ENCODE data around the gene ANGPT4.

The ANGPT4 gene

GRCh38 chr20:958936-959815 is 43.0 kb upstream of the ANGPT4 start:
- H3K9ac ChIP-seq (ENCODE audit: low read depth, low read length): no peak overlapping the region
- H3K79me2 ChIP-seq (ENCODE audit: insufficient read depth, low read length): no peaks in the 10 kb centered on the region
- H3K4me3 ChIP-seq (ENCODE audit: low read depth in 1 of 2, low read length in 2 of 2): no peak overlapping the region
- no peaks in the 10 kb centered on the region for H3K27me3 ChIP-seq (ENCODE audit: insufficient read depth, low read length, poor library complexity)
- H3K4me1 ChIP-seq (ENCODE audit: insufficient read depth, low read length): no peaks in the 10 kb centered on the region
- H3K4me2 ChIP-seq (ENCODE audit: insufficient read depth, low read length): no peak overlapping the region
- ATAC-seq (ENCODE audit: insufficient read depth, low read depth) (no peak), DNase-seq (no peak)
- H3K36me3 ChIP-seq (ENCODE audit: insufficient read depth, low read length): no peaks in the 10 kb centered on the region
- H3K27ac ChIP-seq (ENCODE audit: low read length): no peak overlapping the region
- TF ChIP-seq CTCF (IDR thresholded peaks at IDR 0.05; ENCODE audit: borderline replicate concordance, extremely low read depth, low read length, poor library complexity, severe bottlenecking) (no peak), EZH2 (IDR thresholded peaks at IDR 0.05; ENCODE audit: borderline replicate concordance, low read depth, low read length, severe bottlenecking) (no peak)
- H2AFZ ChIP-seq (ENCODE audit: low read depth, low read length): no peak overlapping the region
- no peaks in the 10 kb centered on the region for H4K20me1 ChIP-seq (ENCODE audit: insufficient read depth, low read length)
- no peaks in the 10 kb centered on the region for H3K9me3 ChIP-seq (ENCODE audit: insufficient read depth, low read length, severe bottlenecking)

- H3K36me3 ChIP-seq (ENCODE audit: insufficient read depth, low read length): no peaks in the 10 kb centered on the region
- H3K27me3 ChIP-seq (ENCODE audit: insufficient read depth, low read length, poor library complexity): no peaks in the 10 kb centered on the region
- ATAC-seq (ENCODE audit: insufficient read depth, low read depth) (no peak), DNase-seq (no peak)
- no peaks in the 10 kb centered on the region for H3K4me1 ChIP-seq (ENCODE audit: insufficient read depth, low read length)
- H3K9me3 ChIP-seq (ENCODE audit: insufficient read depth, low read length, severe bottlenecking): no peaks in the 10 kb centered on the region
- TF ChIP-seq CTCF (IDR thresholded peaks at IDR 0.05; ENCODE audit: borderline replicate concordance, extremely low read depth, low read length, poor library complexity, severe bottlenecking): peak; percentile 16
- TF ChIP-seq EZH2 (IDR thresholded peaks at IDR 0.05; ENCODE audit: borderline replicate concordance, low read depth, low read length, severe bottlenecking): no peak
- no peaks in the 10 kb centered on the region for H3K79me2 ChIP-seq (ENCODE audit: insufficient read depth, low read length)
- no peak overlapping the region for H3K4me3 ChIP-seq (ENCODE audit: low read depth in 1 of 2, low read length in 2 of 2)
- no peak overlapping the region for H3K9ac ChIP-seq (ENCODE audit: low read depth, low read length)
- no peak overlapping the region for H2AFZ ChIP-seq (ENCODE audit: low read depth, low read length)
- H4K20me1 ChIP-seq (ENCODE audit: insufficient read depth, low read length): no peaks in the 10 kb centered on the region
- H3K27ac ChIP-seq (ENCODE audit: low read length): no peak overlapping the region
- no peak overlapping the region for H3K4me2 ChIP-seq (ENCODE audit: insufficient read depth, low read length)
These were observed 41.4 kb upstream of the ANGPT4 start for GRCh38 chr20:957544-957943.

- Histone ChIP-seq H3K27me3 (ENCODE audit: insufficient read depth, low read length, poor library complexity) (no peaks in the 10 kb centered on the region), H2AFZ (ENCODE audit: low read depth, low read length) (no peak overlapping the region), H3K9ac (ENCODE audit: low read depth, low read length) (no peak overlapping the region), H3K4me1 (ENCODE audit: insufficient read depth, low read length) (no peaks in the 10 kb centered on the region), H3K4me2 (ENCODE audit: insufficient read depth, low read length) (no peak overlapping the region), H3K4me3 (ENCODE audit: low read depth in 1 of 2, low read length in 2 of 2) (no peak overlapping the region), H3K36me3 (ENCODE audit: insufficient read depth, low read length) (no peaks in the 10 kb centered on the region), H4K20me1 (ENCODE audit: insufficient read depth, low read length) (no peaks in the 10 kb centered on the region), H3K27ac (ENCODE audit: low read length) (no peak overlapping the region), H3K9me3 (ENCODE audit: insufficient read depth, low read length, severe bottlenecking) (no peaks in the 10 kb centered on the region), H3K79me2 (ENCODE audit: insufficient read depth, low read length) (no peaks in the 10 kb centered on the region)
- no peak for TF ChIP-seq EZH2 (IDR thresholded peaks at IDR 0.05; ENCODE audit: borderline replicate concordance, low read depth, low read length, severe bottlenecking)
- peak; percentile 100 for TF ChIP-seq CTCF (IDR thresholded peaks at IDR 0.05; ENCODE audit: borderline replicate concordance, extremely low read depth, low read length, poor library complexity, severe bottlenecking)
- peak; percentile 77 for DNase-seq
- peak; percentile 95 for ATAC-seq (ENCODE audit: insufficient read depth, low read depth)
These were observed 40.3 kb upstream of the ANGPT4 start for GRCh38 chr20:956330-956951.
